NCI-H345 (cell line): ENCODE measurements around the gene LYSET.
"Not testable (repeated sequence)": the region's sequence is repeated elsewhere in the genome, so short reads cannot be mapped to it uniquely, and the experiment has no call there.

ENCODE experiments used
- DNase-seq: peaks from one replicate; lab custom pipeline; 2025; lab: John Stamatoyannopoulos, UW

The LYSET gene, protein sequence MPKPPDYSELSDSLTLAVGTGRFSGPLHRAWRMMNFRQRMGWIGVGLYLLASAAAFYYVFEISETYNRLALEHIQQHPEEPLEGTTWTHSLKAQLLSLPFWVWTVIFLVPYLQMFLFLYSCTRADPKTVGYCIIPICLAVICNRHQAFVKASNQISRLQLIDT

DNA sequence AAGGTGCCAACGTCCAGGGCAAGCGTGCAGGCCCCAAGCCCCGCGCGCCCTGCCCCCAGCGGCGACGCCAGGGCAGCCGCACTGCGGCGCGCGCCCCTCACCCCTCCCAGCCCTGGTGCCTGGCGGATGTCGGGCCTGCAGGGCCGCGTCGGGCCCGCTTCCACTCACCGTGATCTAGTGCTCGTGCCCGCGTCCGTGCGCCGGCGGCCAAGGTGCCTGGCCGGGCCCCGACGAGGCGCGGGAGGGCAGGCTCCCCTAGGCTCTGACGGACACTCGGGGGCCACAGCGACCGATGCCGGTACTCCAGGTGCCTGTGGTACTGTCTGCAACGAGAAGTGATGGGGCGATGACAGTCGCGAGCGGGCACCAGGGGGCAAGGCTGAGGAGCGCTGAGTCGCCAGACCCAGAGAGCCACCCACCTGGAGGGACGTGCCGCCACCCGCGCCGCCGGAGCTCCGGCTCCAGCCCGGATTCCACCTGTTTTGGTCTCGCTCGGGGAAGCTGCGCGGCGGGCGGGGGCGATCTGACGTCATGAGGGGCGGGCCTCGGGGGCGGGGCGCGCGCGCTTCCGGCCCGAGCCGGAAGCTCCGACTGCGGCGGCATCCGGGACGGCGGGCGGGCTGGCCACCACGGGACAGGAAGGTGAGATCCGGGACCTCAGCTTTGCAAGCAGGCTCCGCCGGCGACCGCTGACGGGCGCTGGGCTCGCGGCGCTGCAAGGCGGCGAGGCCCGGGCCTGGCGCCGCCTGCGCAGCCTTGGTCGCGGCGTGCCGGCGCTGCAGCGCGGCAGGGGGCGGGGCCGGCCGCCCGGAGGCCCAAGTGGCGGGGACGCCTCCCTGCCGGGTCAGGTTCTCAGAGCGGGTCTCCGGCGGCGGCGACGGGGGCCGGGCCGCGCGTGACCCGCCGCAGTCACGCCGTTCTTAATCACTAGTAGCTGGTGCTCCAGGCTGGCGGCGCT, at the start of gene LYSET, which contains the start of gene MOAP1:
Gene LYSET (plus strand): TSS at position 927 of the 958 bp plus-strand sequence. CDS start 89 bp downstream, outside the sequence.
Gene MOAP1 (minus strand): TSS at position 507 of the 958 bp plus-strand sequence. CDS start 655 bp downstream, outside the sequence.
- DNase-seq = peak; percentile 90

DNA sequence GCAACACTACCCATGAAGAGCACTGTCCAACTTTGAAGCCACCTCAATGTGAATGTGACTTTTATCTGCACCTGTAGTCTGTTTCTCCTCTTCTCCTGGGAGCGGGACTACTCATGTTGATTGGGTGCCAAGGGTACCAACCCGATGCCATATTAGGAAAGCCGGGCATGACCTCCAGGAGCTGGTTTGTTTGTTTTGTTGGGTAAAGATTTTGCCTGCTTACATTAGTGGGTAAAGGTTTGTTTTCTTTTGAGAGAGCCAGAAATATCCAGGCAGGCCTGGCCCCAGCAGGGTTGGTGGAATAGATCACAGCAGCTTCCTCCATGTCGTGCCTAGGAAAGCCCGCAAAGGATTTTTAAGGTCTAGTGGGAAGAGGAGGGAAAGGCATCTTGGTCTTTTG, 49.7 kb upstream of the LYSET start:
- DNase-seq = no peak

DNA sequence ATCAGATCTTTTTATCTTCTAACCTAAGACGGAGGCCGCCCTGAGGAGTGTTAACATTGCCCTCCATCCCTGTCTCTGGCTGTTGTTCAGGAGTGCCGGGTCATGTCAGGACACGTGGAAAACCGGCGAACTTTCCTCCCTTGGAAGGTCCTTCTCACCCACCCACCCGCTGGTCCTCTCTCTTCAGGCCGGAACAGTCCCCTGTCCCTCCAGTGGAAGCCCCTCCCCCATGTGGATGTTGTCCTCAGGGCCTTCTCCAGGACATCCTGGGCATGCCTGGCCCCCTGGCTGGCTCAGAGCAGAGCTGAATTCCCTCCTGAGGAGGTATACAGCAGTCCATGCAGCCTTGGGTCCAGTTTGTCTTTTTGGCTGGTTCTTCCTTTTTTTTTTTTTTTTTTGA, 49.1 kb upstream of the LYSET start:
- DNase-seq = no peak

DNA sequence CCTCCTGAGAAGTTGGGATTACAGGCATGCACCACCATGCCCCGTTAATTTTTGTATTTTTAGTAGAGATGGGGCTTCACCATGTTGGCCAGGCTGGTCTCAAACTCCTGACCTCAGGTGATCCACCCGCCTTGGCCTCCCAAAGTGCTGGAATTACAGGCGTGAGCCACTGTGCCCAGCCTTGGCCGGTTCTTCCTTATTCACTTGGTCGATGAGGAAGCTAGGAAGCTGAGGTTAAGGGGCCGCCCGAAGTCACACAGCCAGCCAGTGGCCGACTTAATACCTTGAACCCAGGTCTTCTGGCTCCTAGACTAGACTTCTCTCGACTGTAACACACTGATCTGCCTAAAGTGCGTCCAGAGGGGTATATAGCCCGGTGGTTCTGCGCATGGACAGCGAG, 48.6 kb upstream of the LYSET start:
- DNase-seq = not testable (repeated sequence)

DNA sequence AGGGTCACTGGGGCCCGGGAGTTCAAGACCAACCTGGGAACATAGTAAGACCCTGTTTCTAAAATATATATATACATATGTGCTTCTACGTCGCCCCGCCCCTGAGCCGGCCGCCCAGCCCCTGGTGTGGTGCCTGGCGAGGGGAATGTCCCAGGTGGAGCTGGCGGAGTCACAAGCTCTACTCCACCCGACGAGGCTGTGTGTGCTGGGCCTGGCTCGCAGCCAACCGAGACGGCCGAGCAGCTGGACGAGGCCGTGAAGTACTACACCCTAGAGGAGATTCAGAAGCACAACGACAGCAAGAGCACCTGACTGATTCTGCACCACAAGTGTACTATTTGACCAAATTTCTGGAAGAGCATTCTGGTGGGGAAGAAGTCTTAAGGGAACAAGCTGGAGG, 47.3 kb upstream of the LYSET start:
- DNase-seq = peak; percentile 79

DNA sequence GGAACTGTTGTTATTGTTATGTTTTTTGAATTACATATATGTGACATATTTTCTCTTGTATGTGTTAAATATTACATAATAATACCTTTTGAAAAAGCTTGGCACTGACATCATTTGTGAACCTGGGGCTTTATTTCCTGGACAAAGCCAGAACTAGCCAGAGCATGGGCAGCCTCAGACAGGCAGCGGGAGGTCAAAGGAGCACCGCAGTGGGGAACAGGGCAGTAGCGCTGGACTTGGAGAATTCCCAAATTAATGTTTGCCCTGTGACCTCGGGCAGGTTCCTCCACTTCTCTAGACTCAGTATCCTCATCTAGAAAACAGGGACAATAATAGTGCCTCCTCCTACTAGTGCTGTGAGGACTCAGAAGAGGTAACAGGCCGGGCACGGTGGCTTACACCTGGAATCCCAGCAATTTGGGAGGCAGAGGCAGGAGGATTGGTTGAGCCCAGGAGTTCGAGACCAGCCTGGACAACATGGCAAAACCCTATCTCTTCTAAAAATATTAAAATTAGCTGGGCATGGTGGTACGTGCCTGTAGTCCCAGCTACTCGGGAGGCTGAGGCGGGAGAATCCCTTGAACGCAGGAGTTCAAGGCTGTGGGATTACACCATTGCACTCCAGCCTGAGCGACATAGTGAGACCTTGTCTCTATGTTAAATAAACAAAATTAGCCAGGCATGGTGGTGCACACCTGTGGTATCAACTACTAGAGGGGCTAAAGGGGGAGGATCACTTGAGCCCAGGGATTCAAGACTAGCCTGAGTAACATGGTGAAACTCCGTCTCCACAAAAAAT, 42.1 kb upstream of the LYSET start:
- DNase-seq = no peak

DNA sequence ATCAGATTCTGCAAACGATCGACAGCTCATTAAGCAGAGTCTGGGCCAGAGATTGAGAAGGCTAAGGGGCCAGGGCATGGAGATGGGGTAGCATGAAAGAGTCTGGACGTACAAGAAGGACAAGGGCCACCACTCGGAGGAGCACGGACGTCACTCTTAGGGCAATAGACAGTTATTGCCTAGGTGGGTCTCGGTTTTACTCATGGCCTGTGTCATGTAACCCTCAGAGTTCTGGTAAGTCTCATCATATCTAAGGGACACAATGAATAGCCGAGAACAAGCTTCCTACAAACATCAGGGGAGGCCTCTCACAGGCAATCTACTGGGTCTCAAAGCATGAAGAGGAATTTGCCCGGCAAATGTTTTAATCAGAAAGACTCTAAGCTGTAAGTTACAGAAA, 39.0 kb upstream of the LYSET start:
- DNase-seq = no peak

DNA sequence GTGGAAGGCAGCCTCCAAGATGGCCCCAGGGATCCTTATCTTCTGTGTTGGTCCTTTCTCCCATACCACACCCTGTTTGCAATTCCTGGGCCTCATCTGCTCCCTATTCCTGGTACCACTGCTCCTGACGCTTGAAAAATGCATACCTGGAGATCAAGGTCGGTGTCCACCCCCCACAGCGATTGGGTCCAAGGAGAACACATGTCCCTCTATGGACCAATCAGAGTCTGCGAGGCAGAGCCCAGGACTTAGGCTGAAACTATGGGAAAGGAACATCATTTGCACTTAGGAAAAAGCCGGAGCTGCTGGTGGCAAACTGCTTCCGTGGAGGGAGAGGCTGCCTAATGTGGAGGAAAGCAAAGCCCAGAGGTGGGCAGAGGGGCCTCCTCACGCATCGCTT, 36.1 kb upstream of the LYSET start:
- no peak for DNase-seq

DNA sequence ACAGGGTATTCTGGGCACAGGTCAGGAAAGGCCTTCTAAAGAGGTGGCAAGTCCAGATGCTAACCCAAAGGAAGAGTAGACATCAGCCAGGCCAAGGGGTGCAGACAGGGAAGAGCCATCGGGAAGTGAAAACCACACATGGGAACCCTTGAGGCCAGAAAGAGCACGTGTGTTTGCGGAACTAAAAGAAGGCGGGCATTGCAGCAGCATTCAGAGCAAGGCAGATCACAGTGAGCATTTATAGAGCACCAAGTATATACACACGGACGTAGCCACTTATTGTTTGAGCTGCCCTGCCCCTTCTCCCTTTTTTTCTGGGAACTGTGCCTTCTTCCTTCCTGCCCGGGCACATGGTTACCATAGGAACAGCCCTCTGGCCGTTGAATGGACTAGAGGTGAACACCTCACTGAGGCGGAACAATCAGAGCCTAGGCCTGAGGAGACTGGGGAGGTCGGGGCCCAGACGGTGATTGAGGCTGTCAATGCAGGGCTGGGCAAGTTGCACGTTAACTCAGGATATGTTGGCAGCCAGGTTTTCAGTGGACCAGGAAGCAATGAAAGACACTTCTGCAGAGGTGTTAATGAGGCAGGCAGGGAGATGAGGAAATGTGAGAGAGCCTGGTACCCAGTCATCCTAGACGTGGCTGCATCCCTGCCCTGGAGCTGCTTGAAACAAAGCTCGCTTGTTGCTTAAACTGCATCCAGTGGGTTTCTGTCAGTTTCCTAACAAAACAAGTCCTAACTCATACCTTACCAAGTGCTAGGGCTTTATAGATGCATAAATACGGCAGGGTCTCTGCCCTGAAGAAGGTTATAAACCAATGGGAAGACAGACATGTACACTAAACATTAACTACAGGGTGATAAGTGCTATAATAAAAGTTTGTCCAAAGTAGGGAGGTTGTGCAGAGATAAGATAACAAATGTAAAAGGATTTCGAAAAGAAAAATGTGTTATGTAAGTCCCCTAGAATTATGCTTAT, 34.6 kb upstream of the LYSET start:
- DNase-seq = peak; percentile 9

DNA sequence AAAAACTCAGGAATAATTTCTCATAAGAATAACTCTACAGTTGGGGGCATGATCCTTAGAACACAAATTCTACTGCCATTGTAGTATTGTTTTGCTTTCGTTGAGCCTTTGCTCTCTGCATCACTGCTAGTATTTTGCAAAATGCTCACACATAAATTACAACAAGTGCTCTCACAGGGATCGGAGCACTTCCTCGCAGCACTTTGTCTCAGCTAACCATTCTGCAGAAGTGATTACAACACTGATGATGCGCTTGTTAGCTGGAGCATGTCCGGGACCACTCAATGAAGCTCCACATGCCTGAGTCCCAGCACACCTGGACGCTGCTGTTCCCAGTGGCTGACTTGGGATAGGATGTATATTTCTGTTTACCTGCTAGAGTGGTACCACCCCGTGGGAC, 32.0 kb upstream of the LYSET start:
- no peak for DNase-seq

DNA sequence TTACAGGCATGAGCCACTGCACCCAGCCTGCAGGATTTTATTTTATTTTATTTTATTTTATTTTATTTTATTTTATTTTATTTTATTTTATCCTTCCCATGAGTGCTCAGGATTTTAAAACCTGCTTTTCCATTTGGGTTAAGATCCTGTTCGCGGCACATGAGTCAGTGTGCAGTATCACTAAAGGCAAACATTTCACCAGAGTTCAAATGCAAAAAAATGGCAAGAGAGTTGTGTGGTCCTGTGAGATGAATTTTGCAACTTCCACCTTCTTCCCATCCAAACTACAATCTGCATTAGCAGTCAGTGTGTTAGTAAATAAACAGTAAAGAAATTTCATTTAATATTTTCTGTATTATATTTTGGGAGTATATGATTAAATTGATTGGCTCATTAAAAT, 29.4 kb upstream of the LYSET start:
- DNase-seq = no peak

DNA sequence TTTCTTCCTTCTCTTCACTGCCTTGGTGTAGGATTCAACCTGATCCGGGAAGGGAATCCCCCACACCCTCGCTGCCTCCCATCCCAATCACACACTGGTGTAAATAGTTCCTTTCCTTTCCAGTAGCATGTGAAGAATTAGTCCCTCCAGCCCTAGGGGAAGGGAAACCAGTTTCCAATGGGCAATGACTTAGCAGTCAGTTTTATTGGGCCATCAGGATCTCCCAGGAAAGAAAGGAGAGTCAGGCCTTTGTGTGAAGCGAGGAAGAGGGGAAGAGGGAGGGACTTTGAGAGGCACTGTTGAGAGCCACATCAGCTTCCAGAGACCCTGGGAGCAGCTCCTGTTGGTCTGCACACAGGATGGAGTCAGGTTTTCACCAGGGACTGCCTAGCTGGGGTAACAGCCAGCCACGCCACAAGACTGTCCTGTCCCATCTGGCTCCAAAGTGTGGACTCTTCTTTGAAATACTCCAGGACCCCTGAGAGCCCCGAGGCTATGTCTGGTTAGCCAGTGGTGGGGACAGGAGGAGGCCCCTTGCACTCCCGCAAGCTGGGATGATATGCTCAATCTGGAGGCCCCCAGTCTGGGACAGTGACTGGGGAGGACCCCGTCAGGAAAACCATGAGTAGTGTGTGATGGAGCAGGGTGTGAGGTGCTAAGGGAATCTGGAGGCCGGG, 28.3 kb upstream of the LYSET start:
- no peak for DNase-seq

DNA sequence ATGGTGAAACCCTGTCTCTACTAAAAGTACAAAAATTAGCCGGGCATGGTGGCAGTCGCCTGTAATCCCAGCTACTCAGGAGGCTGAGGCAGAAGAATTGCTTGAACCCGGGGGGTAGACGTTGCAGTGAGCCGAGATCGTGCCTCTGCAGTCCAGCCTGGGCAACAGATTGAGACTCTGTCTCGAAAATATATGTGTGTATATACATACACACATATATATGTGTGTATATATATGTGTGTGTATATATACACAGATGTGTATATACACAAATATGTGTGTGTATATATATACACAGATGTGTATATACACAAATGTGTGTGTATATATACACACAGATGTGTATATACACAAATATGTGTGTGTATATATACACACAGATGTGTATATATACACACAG, 26.8 kb upstream of the LYSET start:
- not testable (repeated sequence) for DNase-seq

DNA sequence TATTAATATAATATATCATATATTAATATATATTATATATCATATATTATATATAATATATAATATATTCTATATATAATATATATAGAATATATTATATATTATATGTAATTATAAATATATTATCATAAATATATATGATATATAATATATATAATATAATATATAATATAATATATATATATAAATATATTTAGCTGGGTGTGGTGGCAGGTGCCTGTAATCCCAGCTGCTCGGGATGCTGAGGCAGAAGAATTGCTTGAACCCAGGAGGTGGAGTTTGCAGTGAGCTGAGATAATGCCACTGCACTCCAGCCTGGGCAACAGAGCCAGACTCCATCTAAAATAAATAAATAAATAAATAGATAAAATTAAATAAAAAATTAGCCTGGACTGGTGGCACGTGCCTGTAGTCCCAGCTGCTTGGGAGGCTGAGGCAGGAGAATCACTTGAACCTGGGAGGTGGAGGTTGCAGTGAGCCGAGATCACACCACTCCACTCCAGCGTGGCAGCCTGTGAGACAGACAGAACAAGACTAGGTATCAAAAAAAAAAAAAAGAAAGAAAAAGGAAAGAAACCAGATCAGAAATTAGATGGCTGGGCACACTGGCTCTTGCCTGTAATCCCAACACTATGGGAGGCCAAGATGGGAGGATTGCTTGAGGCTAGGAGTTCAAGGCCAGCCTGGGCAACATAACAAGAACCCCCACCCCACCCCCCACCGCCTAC, 25.3 kb upstream of the LYSET start:
- not testable (repeated sequence) for DNase-seq

DNA sequence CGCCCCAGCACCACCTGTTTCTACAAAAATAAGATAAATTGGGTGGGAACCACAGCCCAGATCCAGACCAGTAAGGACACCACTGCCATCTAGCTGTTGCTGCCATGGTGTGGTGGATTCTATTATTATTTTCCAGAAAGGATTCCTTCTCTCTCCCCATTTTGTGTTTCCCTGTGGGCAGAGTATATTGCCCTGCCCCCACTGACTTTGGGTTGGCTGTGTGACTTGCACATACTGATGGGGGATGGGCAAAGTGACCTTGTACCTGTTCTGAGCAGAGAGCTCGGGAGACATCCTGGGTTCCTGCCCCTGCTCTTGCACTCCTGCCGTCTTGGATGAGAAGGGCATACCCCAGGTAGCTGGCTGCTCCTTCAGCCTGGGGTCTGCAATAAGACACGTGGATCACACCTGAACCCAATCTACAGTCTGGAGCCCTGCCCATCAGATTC, 24.7 kb upstream of the LYSET start:
- DNase-seq = peak; percentile 15

DNA sequence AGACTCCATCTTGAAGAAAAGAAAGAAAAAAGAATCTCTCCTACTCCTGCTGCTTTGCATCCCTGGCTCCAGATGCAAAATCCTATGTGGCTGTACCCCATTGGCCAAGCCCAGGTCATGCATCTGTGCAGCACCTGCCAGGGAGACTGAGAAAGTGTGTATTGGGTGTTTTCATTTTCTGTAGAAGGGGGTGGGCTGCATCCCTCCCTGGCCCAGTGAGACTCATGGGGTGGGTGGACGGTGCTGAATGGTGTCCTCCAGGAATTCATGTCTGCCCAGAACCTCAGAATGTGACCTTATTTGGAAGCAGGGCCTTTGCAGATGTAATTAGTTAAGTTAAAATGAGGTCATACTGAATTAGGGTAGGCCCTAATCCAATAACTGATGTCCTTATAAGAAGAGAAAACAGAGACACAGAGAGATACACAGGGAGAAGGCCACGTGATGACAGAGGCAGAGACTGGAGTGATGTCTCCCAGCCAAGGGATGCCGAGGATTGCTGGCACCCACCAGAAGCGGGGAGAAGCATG, 23.6 kb upstream of the LYSET start:
- no peak for DNase-seq

DNA sequence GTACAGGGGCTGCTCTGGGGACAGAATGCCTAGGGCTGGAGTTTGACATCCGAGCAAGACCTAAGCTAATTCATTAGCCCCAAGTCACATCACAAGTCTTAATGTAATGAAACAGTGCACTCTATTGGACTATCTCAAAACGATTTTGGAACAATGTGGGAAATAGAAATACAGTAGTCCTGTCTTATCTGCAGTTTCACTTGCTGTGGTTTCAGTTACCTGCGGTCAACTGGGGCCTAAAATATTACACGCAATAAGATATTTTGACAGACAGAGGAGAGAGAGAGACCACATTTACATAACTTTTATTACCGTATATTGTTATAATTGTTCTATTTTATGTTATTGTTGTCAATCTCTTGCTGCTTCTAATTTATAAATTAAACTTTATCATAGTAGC, 21.6 kb upstream of the LYSET start:
- no peak for DNase-seq

DNA sequence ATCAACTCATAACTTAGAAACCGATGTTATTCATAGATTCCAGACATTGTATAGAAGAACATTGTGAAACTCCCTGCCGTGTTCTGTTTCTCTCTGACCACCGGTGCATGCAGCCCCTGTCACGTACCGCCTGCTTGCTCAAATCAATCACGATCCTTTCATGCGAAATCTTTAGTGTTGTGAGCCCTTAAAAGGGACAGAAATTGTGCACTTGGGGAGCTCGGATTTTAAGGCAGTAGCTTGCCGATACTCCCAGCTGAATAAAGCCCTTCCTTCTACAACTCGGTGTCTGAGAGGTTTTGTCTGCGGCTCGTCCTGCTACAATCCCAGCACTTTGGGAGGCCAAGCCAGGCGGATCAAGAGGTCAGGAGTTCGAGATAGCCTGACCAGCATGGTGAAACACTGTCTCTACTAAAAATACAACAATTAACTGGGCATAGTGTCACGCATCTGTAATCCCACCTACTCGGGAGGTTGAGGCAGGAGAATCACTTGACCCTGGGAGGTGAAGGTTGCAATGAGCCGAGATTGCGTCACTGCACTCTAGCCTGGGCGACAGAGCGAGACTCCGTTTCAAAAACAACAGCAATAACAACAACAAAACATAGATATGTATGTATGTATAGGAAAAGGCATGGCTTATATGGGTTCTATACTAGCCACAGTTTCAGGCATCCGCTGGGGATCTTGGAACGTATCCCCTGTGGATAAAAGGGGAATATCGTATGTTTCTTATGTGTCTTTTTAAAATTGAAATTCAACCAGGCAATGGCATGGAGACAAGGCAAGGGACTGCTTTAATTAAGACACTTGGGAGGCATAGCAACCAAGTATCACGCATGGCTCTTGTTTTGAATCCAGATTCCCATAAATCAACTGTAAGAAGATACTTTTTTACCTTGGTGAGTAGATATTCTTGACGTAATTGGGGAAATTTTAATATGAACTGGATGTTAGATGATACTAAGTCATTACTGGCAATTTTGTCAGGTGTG, 19.5 kb upstream of the LYSET start:
- DNase-seq = not testable (repeated sequence)
